Effector CD8-positive, alpha-beta T cell (primary cell): ENCODE data around the gene R3HCC1L.

ENCODE experiments used
- DNase-seq: peaks from one replicate; lab custom pipeline; 2025; lab: John Stamatoyannopoulos, UW

Gene R3HCC1L

DNA sequence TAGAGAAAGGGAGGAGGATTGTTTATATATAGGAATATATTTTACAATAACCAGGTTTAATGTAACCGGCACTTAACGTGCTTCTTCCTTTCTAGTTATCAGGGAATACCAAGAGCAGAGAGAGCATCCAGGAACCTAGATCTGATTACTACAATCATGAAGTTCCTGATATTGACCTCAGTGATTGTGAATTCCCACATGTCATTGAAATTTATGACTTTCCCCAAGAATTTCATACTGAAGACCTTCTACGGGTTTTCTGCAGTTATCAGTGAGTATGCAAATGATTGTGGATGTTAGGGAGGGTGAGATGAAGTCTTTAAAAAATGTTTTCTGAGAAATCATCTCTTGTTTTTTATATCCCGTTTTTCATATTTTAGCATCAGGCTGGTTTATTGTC lies 97.0 kb downstream of the R3HCC1L start:
- no peak for DNase-seq

DNA sequence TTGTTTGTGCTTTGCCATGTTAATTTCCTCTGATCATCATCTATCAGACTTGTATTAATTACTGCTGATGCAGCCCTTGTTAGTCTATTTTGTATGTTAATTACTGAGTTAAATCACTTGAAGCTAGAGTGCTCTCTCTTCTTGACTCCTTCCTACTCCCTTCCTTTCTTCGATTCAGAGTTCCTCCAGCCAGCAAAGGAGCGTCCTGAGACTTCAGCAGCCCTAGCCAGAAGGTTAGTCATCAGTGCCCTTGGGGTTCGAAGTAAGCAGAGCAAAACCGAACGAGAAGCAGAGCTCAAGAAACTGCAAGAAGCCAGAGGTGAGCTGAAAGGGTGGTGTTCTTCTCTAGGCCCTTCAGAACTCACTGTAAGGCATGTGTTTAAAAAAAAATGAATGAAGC lies 101.4 kb downstream of the R3HCC1L start:
- no peak for DNase-seq

DNA sequence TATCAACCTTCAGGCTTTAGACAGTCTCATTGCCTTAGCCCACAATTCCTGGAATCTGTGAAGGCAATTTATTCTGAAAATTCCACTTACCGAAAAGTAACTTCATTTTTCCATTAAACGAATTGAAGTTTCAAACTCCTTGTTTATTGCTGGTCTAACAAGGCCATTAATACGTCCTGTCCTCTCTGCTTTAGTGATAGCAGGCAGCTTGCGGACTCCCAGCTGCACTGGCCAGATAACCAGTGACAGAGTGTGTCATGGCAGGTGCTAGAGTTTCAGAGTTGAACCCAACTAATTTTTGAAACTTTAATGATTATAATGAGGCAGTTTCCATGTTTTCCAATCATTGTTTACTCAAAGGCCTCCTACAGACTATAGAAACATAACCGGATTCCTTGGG lies 102.4 kb downstream of the R3HCC1L start:
- no peak for DNase-seq

DNA sequence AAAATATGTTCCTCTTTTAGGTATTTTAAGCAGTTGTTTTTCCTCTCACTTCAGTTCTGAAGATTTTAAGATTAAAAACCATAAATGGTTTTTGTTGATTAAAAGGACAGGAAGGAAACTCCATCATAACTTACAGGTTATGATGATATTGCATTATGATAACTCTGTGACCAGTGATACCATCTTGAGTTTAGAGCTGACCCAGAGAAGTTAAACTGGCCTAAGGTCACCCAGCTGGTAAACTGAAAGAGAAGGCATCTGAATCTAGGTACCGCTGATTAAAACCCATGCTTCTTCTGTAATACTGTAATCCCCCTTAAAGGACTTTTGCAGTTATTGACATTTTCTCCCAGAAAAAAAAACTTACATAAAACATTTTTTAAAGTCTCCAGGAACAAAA lies 103.9 kb downstream of the R3HCC1L start:
- DNase-seq, result no peak

DNA sequence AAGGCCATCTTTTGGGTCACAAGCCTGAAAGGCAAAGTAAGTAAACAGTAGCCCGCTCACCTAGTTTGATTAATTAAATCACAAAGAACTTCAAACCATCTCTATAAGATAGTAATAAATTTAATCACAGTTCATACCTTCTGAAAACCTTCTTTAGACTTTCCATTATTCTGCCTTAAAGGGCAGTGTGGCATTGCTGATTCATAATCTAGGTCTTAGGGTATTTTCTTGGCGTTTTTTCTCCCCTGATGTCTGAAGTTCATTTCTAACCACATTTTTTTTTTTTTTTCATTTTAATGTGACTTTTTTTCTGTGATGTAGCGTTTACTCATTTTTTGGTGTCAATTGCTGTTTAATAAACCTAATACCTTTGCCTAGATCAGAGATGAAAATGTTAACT lies 106.1 kb downstream of the R3HCC1L start:
- DNase-seq, result no peak

DNA sequence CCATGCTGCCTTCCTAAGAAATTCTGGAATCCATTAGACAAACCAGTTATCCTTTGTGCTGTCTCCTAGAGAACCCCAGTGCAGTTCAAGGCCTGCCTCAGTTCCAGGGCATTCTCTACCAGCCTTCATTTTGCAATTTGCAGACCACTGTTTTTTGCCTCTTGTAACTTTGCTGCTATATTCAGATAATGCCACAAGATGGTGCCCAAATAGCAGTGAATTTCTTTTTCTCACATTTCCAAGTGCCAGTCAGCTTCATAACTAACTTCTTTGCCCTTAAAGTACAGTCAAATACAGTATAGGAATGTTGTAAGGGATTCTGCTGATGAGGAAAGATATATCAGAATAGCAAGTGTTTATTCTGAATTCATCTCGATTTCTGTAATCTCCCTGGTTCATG lies 108.4 kb downstream of the R3HCC1L start:
- no peak for DNase-seq

DNA sequence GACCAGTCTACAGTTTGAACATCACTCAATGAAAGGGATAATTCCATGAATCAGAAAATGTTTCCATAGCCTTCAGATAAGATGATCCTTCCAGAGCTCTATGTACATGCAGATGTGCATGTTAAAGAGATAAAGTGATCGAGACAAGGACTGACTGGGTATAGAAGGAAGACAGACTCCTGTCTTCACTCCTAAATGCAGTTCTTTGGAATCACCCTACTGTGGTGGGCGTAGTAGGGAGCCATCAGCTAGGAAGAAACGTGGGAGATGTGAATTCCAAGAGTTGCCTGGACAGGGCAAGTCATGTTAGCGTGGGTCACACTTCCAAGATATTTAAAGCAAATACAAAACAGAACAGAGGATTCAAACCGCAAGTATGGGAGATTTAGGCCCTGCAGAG lies 109.7 kb downstream of the R3HCC1L start:
- no peak for DNase-seq

DNA sequence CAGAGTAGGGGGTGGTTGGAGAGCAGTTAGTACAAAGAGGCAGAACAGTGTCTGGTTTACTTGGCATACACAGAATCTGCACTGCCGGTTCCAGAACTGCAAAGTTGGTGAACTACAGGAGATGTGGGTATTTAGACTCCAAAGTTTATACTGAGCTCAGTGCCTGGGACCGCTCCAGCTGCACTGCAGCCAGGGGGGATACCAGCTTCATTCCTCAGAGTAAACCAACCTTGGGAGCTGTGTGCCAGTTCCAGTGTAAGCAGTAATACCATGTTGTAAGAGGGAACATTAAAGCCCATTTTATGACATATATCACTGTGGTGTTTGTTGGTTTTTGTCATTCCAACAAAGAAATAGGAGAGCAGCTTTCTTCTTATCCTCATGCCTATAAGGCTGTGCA lies 110.1 kb downstream of the R3HCC1L start:
- DNase-seq, result no peak

DNA sequence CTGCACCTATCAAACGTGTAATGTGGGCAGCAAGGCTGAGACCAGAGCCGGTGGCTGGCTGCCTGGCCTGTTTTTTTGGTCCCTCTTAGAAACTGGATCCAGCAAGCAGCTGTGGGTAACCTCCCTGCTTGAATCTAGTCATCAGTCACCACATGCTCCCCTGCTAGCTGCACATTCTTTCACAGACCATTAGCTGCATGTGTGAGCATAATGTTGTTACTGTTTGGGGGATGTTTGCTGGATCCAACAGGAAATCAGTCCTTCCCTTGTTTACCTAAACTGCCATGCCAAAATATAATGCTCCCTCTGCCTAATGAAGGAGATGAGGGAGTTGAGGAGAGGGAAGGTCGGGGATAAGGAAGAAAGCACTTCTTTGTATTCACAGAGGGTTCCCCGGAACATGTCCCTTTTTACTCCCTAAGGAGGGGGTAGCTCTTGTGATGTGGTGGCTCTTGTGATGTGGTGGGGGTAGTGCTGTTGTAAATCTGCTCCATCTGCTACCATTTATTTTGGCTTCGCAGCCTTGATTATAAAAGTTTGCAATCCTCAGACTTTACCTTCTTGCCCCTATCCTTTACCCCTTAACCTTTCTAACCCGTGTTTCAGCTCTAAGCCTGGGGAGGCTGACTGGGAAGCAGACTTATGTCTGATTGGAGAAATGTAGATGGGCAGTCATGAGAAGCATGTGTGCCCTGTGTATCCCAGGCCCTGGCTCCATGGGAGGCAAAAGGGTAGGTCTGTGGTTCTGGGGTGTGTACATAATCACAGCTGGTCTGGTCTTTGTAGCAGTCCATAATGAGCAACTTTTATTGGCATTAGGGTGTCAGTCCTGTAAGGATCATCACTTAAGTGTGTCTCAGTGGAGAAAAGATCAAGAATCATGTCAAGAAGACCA lies 112.7 kb downstream of the R3HCC1L start:
- DNase-seq, result no peak

DNA sequence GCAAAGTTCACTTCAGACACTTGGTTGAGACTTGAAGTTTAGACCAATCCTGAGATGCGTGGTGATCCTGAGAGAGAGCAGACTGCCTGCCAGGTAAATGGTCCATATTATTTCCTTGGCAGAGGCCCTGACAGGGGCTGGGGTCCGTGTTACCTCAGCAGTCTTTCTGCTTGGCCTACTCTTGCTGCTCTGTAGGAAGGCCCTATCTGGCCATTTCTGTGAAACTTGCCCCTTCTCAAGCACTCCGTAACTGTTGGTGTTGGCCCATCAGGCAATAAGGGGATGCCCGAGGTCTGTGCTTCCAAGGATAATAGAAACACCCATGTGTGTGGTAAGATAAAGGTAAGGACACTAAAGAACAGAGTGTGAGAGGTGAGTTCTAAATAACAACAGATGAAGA lies 113.6 kb downstream of the R3HCC1L start:
- no peak for DNase-seq

DNA sequence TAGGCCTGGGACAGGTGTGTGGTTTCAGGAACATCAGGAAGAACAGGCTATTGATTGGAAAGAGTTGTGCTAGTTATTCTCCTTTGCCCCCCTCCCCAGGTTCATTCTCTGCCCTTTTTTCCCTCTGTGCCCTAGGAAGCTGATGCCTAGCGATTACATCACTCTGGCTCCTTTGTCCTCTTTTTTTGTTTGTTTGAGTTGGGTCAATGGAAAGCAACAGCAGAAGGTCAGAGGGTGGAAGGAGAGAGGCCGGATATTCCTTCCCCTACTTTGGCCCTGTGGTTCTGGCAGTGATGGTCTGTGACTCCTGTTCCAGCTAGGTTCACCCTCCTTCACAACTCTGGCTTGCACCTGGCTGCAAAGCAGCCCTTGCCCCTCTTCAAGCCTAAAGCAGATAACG lies 114.7 kb downstream of the R3HCC1L start:
- DNase-seq, result no peak

DNA sequence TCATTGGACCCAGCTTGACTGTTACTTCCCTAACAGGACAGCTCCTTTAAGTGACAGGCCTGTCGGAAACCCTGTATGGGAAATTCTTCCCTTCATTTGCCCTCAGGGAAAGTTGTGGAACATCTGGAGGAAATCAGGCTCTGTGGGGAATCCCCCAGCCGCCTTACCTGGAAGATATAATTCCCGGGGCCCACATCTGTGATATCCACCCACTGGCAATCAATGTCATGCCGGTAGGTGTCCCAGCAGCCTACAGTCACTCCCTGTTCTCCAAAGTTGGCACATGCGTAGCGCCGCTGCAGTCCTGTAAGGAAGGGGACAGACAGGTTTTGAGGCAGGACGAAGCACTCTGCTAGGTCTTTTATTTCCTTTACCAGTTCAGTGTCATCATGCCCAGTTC lies 116.9 kb downstream of the R3HCC1L start:
- DNase-seq, result no peak

DNA sequence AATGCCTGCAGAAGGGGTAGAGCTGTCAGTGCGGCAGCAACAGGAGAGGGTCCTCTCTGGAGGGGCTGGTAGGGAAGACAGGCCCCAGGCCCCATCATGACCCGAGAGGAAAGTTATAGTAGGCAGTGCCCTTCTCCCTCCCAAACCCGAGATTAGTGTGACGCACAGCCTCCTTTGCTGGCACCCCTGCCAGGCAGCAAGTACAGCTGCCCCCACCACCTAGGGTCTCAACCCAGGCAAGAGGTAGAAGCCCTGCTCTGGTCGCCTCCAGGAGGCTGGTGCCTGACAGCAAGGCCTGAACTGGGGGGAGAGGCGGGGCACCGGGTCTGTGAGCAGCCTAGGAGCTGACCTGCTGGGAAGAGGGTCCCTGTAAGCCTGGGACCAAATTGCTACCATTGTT lies 118.0 kb downstream of the R3HCC1L start:
- DNase-seq, result no peak

DNA sequence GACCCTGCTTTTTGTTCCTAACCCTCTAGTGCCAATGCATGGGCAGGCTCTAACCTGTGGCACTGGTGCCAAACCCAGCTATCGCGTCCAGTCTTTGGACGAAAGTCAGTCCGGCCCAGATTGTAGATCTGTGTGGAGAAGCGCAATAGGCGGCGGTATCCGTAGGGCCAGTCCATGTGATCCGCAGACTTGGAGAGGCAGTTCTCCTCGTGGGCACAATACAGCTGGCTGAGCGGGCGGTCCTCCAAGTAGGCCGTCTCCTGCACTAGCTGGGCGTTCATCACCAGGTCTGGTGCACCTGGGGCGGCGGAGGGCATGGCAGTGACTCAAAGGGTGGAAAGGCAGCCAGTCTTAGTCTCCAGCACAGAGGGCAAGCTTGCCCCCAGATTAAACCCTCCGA lies 119.0 kb downstream of the R3HCC1L start:
- no peak for DNase-seq

DNA sequence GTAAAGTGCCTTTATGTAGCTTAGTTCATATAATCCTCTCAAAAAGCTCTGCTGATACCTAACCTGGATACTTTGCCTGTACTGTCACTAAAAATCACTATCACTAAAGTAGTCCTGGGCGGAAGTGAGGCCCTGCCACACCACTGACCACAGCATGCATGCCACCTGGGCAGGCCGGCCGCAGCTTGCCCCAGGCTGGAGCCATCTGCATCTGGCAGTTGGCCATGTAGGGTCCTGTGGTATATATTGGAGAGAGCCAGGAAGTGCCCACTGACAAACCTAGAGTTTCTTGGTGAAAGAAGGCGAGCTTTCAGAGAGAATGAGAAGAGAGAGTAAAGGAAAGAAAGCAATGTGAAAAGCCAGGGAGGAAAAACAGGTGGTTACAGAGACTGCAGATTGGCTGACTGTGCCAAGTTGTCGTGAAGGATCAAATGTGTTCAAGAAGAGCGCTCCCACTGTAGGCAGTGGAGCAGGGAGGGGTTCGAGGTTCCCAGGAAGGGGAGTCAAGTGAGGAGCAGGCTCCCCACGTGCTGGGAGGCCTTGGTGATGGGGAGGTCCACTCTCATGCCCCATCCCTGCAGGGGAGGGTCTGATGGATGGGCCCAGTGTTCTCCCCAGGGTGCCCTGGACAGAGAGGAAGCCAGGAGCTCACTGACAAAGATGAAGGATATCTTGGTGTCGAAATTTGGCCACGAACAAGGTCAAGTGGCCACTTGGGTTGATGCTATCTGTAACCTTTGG lies 119.9 kb downstream of the R3HCC1L start:
- DNase-seq, result no peak

DNA sequence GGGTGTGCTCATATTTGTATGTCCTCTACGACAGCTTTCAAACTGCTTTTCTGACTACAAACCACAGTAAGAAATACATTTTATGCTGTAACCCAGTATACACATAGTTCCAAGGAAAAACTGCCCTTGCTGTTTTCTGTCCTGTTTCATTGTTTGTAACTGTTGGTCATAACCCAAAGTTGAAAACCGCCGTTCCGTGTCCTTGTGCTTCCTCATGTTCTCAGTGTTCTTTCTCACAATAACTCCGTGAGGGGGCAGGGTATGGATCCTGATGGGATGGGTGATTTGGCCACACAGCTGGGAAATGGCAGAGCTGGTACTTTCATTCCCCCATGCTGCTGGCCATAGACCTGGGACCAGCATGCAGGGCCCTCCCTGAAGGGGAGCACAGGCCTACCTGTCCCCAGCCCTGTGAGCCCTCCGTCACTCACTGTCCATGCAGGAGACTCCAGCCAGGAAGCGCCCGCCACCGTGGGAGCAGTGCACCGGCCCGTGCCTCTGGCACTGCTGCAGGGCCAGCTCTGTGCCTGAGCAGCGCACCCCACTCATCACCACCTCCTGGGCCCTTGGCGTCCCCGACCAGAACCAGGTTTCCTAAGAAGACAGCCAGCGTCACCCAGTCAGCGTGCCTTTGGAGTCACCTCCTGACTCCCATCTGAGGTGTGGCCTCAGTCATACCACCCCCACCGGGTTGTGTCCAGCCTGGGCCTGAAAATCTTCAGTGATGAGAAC lies 120.9 kb downstream of the R3HCC1L start:
- DNase-seq, result no peak

DNA sequence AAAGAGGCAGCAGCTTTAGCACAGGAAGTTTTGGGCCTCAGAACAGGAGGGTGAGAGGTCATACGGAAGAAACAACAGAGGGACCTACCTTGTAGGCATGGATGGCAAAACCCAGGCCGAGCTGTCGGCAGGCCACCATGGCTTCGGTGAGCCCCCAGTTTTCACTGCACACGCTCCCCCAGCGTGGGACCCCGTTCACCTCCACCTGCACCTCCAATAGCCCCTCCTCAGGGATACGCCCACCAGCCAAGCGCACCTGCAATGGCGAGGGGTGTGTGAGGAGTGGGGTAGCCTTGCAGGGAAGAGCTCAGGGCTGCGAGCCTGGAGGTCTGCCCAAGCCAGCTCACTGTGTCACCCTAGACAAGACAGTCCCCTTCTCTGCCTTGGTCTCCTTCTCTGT lies 122.2 kb downstream of the R3HCC1L start:
- no peak for DNase-seq

DNA sequence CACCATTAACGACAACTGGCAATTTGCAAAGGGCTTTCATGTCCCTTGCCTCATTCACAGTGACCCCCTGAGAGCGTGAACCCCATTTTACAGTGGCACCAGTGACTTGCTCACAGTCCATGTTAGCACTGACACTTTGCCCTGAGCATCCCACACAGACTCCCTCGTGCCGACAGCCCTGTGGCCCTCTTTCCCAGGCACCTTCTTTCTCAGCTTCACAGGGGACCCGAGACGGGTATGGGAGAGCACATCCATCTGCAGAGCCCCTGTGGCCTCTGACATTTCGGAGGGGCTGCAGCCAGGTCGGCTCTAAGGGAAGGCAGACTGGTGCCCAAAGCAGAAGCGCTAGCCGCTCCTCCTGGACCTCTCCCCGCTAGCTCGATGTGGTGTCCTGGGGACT lies 122.7 kb downstream of the R3HCC1L start:
- DNase-seq, result no peak

DNA sequence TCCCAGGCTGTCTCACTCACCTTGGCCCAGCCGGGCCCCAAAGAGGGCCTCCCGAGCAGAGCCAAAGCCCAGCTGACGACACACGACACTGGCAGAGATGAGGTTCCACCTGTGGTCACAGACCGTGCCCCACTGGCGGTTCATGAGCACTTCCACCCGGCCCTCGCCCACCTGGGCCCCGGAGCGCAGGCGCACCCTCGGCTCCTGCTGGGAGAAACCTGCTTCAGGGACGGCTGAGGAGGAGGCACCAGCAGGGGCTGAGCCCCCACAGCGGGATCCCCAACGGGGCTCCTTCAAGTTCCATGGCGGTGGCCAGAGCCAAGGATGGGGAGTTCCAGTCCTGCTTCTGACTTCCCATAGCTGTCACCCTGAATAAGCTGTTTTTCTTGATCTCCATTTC lies 123.5 kb downstream of the R3HCC1L start:
- DNase-seq, result no peak

DNA sequence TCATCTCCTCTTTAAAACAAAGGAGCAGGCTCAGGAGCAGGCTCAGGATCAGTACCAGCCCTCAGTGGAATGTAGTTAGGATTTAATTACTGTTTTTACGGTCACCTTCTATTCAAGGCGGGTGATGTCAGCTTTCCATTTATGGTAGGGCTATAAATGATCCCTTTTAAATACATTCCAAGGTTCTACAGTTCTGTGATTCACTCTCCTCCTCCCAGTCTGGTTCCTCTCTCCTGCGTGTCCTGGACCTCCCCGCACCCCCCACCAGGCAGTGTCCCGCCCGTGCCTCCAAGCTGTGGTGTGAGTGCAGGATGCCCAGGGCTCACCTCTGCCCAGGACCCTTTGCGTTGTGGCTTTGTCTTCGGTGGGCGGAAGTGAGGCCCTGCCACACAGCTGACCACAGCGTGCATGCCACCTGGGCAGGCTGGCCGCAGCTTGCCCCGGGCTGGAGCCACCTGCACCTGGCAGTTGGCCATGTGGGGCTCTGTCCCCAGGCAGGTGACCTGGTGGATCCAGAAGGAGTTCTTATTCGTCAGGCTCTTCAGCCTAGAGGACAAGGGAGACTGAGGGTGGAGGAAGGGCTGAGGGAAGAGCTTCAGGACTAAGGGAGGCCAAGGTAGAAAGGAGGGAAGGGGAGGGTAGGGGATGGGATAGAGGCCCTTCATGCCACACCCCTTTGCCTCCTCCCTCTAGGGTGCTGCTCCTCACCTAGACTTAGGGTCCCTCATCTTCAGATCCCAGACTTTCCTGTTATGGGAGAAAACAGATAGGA lies 124.4 kb downstream of the R3HCC1L start:
- no peak for DNase-seq

DNA sequence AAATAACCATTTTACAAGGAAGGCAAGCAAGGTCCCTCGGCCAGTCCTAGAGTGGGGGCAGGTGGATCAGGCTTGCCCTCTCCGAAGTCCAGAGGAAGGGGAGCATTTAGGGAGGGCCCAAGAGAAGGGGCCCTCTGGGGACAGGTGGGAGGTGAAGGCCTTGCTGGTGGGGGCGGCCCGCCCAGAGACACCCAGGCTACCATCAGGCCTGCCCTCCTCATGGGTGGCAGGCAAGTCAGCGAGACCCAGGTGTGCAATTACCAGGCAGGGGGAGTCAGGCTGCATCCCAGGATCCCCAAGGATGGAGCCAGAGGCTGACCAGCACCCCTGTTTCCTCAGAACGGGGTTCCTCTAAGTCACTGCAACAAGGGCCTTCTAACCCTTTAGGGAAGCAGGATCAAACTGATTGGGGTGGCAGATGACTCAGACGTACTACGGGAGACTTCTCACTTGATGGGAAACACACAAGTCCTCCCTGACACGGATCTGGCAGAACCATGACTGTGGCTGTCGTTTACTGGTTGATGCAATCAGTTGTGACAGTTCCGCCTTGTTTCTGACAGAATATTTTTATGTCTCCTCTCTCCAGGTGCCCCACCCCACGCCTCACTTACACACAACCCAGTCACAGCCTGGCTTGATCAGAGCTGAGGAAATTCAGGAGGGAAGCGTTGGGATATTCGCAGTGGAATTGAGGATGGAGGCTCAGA lies 125.3 kb downstream of the R3HCC1L start:
- no peak for DNase-seq
